Heart left ventricle (tissue), 16 donors: Measurements from ENCODE around the gene VPS50. TPM values are rescaled to one million over a fixed set of nuclear protein-coding genes. Genes with fewer than 3 reads are reported as not detected.

Experiments
- ATAC-seq, 4 donors: fragments of 200-7000 bp; cut with Tn5 transposase; one replicate each; pipeline ENCODE4 v1.9.1; 2020 to 2022; ENCODE audit warnings: moderate library complexity in 4 of 4, mild to moderate bottlenecking in 3 of 4, moderate number of reproducible peaks in 1 of 4
- DNase-seq, 5 donors: peaks; one replicate each; pipeline ENCODE4 v3.0.0-alpha.2; 2020
- H3K27ac ChIP-seq, 12 donors: fragments of 200-600 bp; sonication (generic) in 4 of 12; one replicate each; pipeline versions ENCODE4 v1.5.0 to v1.8.0; 2016 to 2022; ENCODE audit warnings: mild to moderate bottlenecking in 2 of 12
- H3K27me3 ChIP-seq, 9 donors: fragments of 200-600 bp; sonication (generic) in 2 of 9; one replicate each; pipeline versions ENCODE4 v1.5.1 to v1.8.0; 2016 to 2022; ENCODE audit warnings: mild to moderate bottlenecking in 3 of 9
- H3K36me3 ChIP-seq, 9 donors: fragments of 200-600 bp; sonication (generic) in 2 of 9; one replicate each; pipeline versions ENCODE4 v1.5.0 to v1.8.0; 2018 to 2022; ENCODE audit warnings: mild to moderate bottlenecking in 2 of 9
- H3K4me1 ChIP-seq, 12 donors: fragments of 200-600 bp; sonication (generic) in 4 of 12; one replicate each; pipeline versions ENCODE4 v1.5.0 to v1.8.0; 2016 to 2022; ENCODE audit warnings: mild to moderate bottlenecking in 3 of 12
- H3K4me3 ChIP-seq, 12 donors: fragments of 200-600 bp; sonication (generic) in 4 of 12; one replicate each; pipeline versions ENCODE4 v1.5.0 to v1.8.0; 2017 to 2022; ENCODE audit warnings: mild to moderate bottlenecking in 9 of 12, moderate library complexity in 4 of 12
- H3K9me3 ChIP-seq, 12 donors: fragments of 200-600 bp; sonication (generic) in 4 of 12; one replicate each; pipeline versions ENCODE4 v1.5.0 to v1.8.0; 2016 to 2022; ENCODE audit warnings: mild to moderate bottlenecking in 1 of 12
- CTCF ChIP-seq, 12 donors: fragments of 200-600 bp; sonication (generic) in 4 of 12; IDR thresholded peaks; one replicate each; pipeline versions ENCODE4 v1.5.0 to v1.8.0; 2018 to 2022; ENCODE audit warnings: antibody characterized with exemption in 12 of 12, mild to moderate bottlenecking in 5 of 12
- POLR2A ChIP-seq, 2 donors: fragments of 450-650 bp; IDR thresholded peaks; one replicate each; pipeline ENCODE4 v1.6.1; 2017; ENCODE audit warnings: antibody characterized with exemption in 2 of 2, mild to moderate bottlenecking in 2 of 2, moderate library complexity in 2 of 2
- WGBS, 4 donors: extraction: QIAGEN DNeasy Blood & Tissue Kit in 2 of 4; methylation state at CpG; one replicate each; pipeline versions ENCODE4 v1.1.5 to v1.1.7; 2013 to 2018; 5-methylcytosine and 5-hydroxymethylcytosine counted together
- intact Hi-C, 10 donors: fragments of 100-400 bp; cut with DNase I; formaldehyde crosslinking; loops; one replicate each; pipeline versions ENCODE4 v1.11.1 to v1.14.2; 2022
- polyA plus RNA-seq, 2 donors: library from polyadenylated mRNA; stranded (reverse); fragments of 200-250 nt; gene quantifications; one replicate each; pipeline ENCODE4 v1.2.3, GENCODE V29; 2013
- total RNA-seq, 9 donors: library from RNA; depleted of rRNA in 2 of 9; stranded (reverse); fragments of >200 nt in 2 of 9; fragmentation: NEBNext Ultra II Directional in 3 of 9; extraction: Animal tissue kit (Norgen Biotek cat#: 25700) in 3 of 9; gene quantifications; one replicate each; pipeline versions ENCODE4 v1.1.0 to v1.2.4, GENCODE V29; 2016 to 2023
- donor health status: ischemic (EF 13 %, LVEDD 7.1; RV severe dilation, severe dysfunction).
- donor health status: healthy with polysubstance abuse.
- donor health status: DM: no; HTN: yes; CAD: no.
- donor health status: DM: no; HTN: no; CAD: no.
- donor health status: ischemic (EF 25% LVEDD 6.9; RV normal size, moderate dysfunction).
- donor health status: ischemic (EF 25% LVEDD 5.7; RV mildly dilated, moderate dysfunction).
- donor health status: healthy.
- donor health status: DM: yes; HTN: yes; CAD: no.
- donor health status: ischemic (EF 35%, LVEDD 5.7; RV mildly dilated, moderate dysfunction).
- donor health status: nonischemic (EF 11% LVEDD 7.7; RV severe dilation, severe dysfunction).
- donor health status: DM: yes; HTN: yes; CAD: no.
- donor health status: PGD.
- donor health status: ischemic (EF 29% LVEDD 5.4; RV normal size, mild dysfunction).
- donor health status: nonischemic (EF 23%, LVEDD 6.1; RV moderate dilation, normal function).

Gene VPS50
- total and polyA plus RNA-seq, 11 donors = 2.9 to 28.7 (median 18.5) TPM

- no peak for TF ChIP-seq CTCF (IDR thresholded peaks at IDR 0.05)
- TF ChIP-seq POLR2A (IDR thresholded peaks at IDR 0.05) = no peak
- DNase-seq (no peak), ATAC-seq (no peak)
- Histone ChIP-seq H3K27ac (no peak overlapping the region), H3K4me1 (no peaks in the 10 kb centered on the region), H3K4me3 (no peak overlapping the region), H3K27me3 (peaks cover 0 to 5% (median 0%) of the 10 kb centered on the region in 9 donors), H3K36me3 (no peaks in the 10 kb centered on the region), H3K9me3 (peaks cover 0 to 31% (median 11%) of the 10 kb centered on the region in 12 donors)
- WGBS, 4 donors = 72 to 85% (median 80%) methylated on average over 5 of the region's 5 CpGs
- intact Hi-C loops = no loop called here
Observed at GRCh38 chr7:93407239-93407638, 175.1 kb downstream of the VPS50 start.

GRCh38 chr7:93409324-93409723 is 177.2 kb downstream of the VPS50 start:
- H3K36me3 ChIP-seq = no peaks in the 10 kb centered on the region
- H3K4me3 ChIP-seq = no peak overlapping the region
- H3K27me3 ChIP-seq = peaks cover 0 to 5% (median 0%) of the 10 kb centered on the region in 9 donors
- no peak for ATAC-seq
- no peak for DNase-seq
- TF ChIP-seq CTCF (IDR thresholded peaks at IDR 0.05) (no peak), POLR2A (IDR thresholded peaks at IDR 0.05) (no peak)
- peaks cover 0 to 27% (median 11%) of the 10 kb centered on the region in 12 donors for H3K9me3 ChIP-seq
- H3K27ac ChIP-seq = no peak overlapping the region
- no peaks in the 10 kb centered on the region for H3K4me1 ChIP-seq
- intact Hi-C loops = no loop called here
- 60 to 74% (median 67%) methylated on average over 3 of the region's 3 CpGs for WGBS, 4 donors

Other genes with a start within 250 kb of the VPS50 start
- 1 to 10 TPM; 2.3 to 9.5 (median 3.4) TPM for gene SAMD9, start 114.4 kb upstream of the VPS50 start, total RNA-seq
- 1 to 10 TPM; 1.1 to 1.4 TPM for gene SAMD9, start 114.4 kb upstream of the VPS50 start, polyA plus RNA-seq
- gene SAMD9L, start 84.0 kb upstream of the VPS50 start, total RNA-seq = 10 to 100 TPM in 1 of 9 donors, 1 to 10 TPM in 8; 4.1 to 38.3 (median 5.1) TPM
- gene SAMD9L, start 84.0 kb upstream of the VPS50 start, polyA plus RNA-seq = 1 to 10 TPM; 2.1 to 2.7 TPM
- not detected for gene HEPACAM2, start 5.9 kb upstream of the VPS50 start, total RNA-seq
- gene HEPACAM2, start 5.9 kb upstream of the VPS50 start, polyA plus RNA-seq = not detected